Activated B cell treated with CpG ODN at 0.5 μM for 24 hours (primary cell): ENCODE results near the gene SPTBN4. TPM values are rescaled to one million over a fixed set of nuclear protein-coding genes. Genes with fewer than 3 reads are reported as not detected.
"Not testable (repeated sequence)": the region's sequence is repeated elsewhere in the genome, so short reads cannot be mapped to it uniquely, and the experiment has no call there.

Experiments used
- ATAC-seq: fragments of 200-7000 bp; cut with Tn5 transposase; one replicate; pipeline ENCODE4 v1.10.0; 2021; ENCODE audit warnings: low read depth, mild to moderate bottlenecking, moderate library complexity
- CTCF ChIA-PET: fragments of 350-600 bp; sonication (Branson Sonifier 250); formaldehyde crosslinking; loops from one replicate; lab custom pipeline; 2021; ENCODE audit warnings: antibody characterized with exemption; lab: Charles Lee
- POLR2A ChIA-PET: fragments of 350-600 bp; sonication (Branson Sonifier 250); formaldehyde crosslinking; loops from one replicate; lab custom pipeline; 2021; ENCODE audit warnings: antibody characterized with exemption; lab: Charles Lee
- DNase-seq: peaks from one replicate; pipeline ENCODE4 v3.0.0; 2022
- H3K27ac Mint-ChIP-seq: one replicate; pipeline ENCODE4 v1.8.0; 2020; ENCODE audit warnings: mixed read lengths
- H3K27me3 Mint-ChIP-seq: one replicate; pipeline ENCODE4 v1.8.0; 2021; ENCODE audit warnings: mixed read lengths
- H3K36me3 Mint-ChIP-seq: one replicate; pipeline ENCODE4 v1.8.0; 2021; ENCODE audit warnings: low read depth, mixed read lengths
- H3K4me1 Mint-ChIP-seq: one replicate; pipeline ENCODE4 v1.8.0; 2021; ENCODE audit warnings: mixed read lengths
- H3K4me3 Mint-ChIP-seq: one replicate; pipeline ENCODE4 v1.8.0; 2020; ENCODE audit warnings: mild to moderate bottlenecking, mixed read lengths
- H3K9me3 Mint-ChIP-seq: one replicate; pipeline ENCODE4 v1.8.0; 2020; ENCODE audit warnings: mixed read lengths
- intact Hi-C: fragments of 100-400 bp; cut with micrococcal nuclease; formaldehyde crosslinking; loops from one replicate; pipeline ENCODE4 v1.15.1; 2024
- total RNA-seq: library from RNA; stranded (reverse); gene quantifications from 2 replicates; pipeline ENCODE4 v1.2.3, GENCODE V29; 2022
- TF ChIP-seq, protein P1 (sequence below): fragments of 200-600 bp; IDR thresholded peaks from one replicate; pipeline ENCODE4 v1.8.0; 2022; ENCODE audit warnings: antibody characterized with exemption, mild to moderate bottlenecking

The SPTBN4 gene
- total RNA-seq, 1 donor from 2014 or later = 0.20 TPM

DNA sequence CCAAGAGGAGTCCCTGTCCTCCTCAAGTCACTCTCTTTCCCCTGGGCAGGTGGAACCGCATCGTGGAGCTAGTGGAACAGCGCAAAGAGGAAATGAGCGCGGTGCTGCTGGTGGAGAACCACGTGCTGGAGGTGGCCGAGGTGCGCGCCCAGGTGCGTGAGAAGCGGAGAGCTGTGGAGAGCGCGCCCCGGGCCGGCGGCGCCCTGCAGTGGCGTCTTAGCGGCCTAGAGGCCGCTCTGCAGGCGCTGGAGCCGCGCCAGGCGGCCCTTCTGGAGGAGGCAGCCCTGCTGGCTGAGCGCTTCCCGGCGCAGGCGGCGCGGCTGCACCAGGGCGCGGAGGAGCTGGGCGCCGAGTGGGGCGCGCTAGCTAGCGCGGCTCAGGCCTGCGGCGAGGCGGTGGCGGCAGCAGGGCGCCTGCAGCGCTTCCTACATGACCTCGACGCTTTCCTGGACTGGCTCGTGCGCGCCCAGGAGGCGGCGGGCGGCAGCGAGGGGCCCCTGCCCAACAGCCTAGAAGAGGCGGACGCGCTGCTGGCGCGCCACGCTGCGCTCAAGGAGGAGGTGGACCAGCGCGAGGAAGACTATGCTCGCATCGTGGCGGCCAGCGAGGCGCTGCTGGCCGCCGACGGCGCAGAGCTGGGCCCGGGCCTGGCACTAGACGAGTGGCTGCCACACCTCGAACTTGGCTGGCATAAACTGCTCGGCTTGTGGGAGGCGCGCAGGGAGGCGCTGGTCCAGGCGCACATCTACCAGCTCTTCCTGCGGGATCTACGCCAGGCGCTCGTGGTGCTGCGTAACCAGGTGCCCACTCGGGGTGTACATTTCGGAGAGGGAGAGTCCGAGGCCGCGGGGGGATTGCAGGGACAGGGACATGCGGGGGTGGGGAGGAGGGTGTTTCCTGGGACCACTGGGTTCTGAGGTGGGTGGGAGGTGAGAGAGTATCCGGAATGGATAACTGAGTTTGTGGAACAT lies 52.8 kb downstream of the SPTBN4 start:
- ATAC-seq (no peak), DNase-seq (no peak)
- peaks cover 25% of the 10 kb centered on the region for H3K27me3 Mint-ChIP-seq
- CTCF ChIA-PET = no interaction called here
- H3K4me3 Mint-ChIP-seq = no peak overlapping the region
- intact Hi-C loops = loop anchor here (5.0 kb wide), 1 partner anchor 212 kb away; no protein-coding TSS in a partner anchor
- H3K36me3 Mint-ChIP-seq = no peaks in the 10 kb centered on the region
- TF ChIP-seq, protein P1, sequence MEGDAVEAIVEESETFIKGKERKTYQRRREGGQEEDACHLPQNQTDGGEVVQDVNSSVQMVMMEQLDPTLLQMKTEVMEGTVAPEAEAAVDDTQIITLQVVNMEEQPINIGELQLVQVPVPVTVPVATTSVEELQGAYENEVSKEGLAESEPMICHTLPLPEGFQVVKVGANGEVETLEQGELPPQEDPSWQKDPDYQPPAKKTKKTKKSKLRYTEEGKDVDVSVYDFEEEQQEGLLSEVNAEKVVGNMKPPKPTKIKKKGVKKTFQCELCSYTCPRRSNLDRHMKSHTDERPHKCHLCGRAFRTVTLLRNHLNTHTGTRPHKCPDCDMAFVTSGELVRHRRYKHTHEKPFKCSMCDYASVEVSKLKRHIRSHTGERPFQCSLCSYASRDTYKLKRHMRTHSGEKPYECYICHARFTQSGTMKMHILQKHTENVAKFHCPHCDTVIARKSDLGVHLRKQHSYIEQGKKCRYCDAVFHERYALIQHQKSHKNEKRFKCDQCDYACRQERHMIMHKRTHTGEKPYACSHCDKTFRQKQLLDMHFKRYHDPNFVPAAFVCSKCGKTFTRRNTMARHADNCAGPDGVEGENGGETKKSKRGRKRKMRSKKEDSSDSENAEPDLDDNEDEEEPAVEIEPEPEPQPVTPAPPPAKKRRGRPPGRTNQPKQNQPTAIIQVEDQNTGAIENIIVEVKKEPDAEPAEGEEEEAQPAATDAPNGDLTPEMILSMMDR = no peak
- H3K9me3 Mint-ChIP-seq = no peaks in the 10 kb centered on the region
- peaks cover 2% of the 10 kb centered on the region for H3K4me1 Mint-ChIP-seq
- POLR2A ChIA-PET = no interaction called here
- no peak overlapping the region for H3K27ac Mint-ChIP-seq

- ChIA-PET POLR2A (interaction anchor here (1.0 kb wide), 1 partner anchor 101 kb away, joined by 3 read pairs; no protein-coding TSS in a partner anchor), CTCF (interaction anchor here (0.6 to 1.4 kb wide), 3 partner anchors 11 to 216 kb away, joined by 4 to 8 read pairs (median 5); no protein-coding TSS in a partner anchor)
- Mint-ChIP-seq H3K27ac (no peak overlapping the region), H3K36me3 (no peaks in the 10 kb centered on the region), H3K4me3 (no peak overlapping the region), H3K4me1 (peaks cover 2% of the 10 kb centered on the region), H3K27me3 (peaks cover 27% of the 10 kb centered on the region), H3K9me3 (no peaks in the 10 kb centered on the region)
- no peak for DNase-seq
- no peak for ATAC-seq
- intact Hi-C loops = loop anchor here (5.0 kb wide), 1 partner anchor 214 kb away; no protein-coding TSS in a partner anchor
- TF ChIP-seq, protein P1 = no peak
These were observed 54.5 kb downstream of the SPTBN4 start for GRCh38 chr19:40521276-40521675.

- DNase-seq, H3K27ac Mint-ChIP-seq, ATAC-seq, H3K36me3 Mint-ChIP-seq, H3K4me1 Mint-ChIP-seq, H3K9me3 Mint-ChIP-seq, H3K4me3 Mint-ChIP-seq: not testable (repeated sequence)
- POLR2A ChIA-PET = interaction anchor here (1.0 kb wide), 1 partner anchor 101 kb away, joined by 3 read pairs; no protein-coding TSS in a partner anchor
- CTCF ChIA-PET = interaction anchor here (0.7 to 1.4 kb wide), 2 partner anchors 10 to 217 kb away, joined by 3 to 8 read pairs; no protein-coding TSS in a partner anchor
- intact Hi-C loops = loop anchor here (5.0 kb wide), 1 partner anchor 215 kb away; no protein-coding TSS in a partner anchor
- H3K27me3 Mint-ChIP-seq = peaks cover 25% of the 10 kb centered on the region
These were observed 55.1 kb downstream of the SPTBN4 start for GRCh38 chr19:40521900-40522299.

GRCh38 chr19:40523322-40524047 lies 56.7 kb downstream of the SPTBN4 start:
- H3K4me3 Mint-ChIP-seq = no peak overlapping the region
- intact Hi-C loops = loop anchor here (1.0 to 5.0 kb wide), 2 partner anchors 111 to 216 kb away; no protein-coding TSS in a partner anchor

DNA sequence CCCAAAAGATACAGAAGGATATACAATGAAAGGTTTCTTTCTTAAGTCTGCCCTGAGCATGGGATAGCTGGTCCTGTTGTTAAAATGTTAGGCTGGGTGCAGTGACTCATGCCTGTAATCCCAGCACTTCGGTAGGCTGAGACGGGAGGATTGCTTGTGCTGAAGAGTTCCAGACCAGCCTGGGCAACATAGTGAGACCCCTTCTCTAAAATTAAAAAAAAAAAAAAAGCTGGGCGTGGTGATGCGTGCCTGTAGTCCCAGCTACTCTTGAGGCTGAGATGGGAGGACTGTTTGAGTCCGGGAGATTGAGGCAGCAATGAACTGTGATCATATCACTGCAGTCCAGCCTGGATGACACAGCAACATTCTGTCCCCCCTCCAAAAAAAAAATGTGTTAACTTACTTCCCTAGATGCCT lies 57.3 kb downstream of the SPTBN4 start:
- TF ChIP-seq, protein P1 = no peak
- Mint-ChIP-seq H3K4me3 (no peak overlapping the region), H3K27ac (no peak overlapping the region), H3K9me3 (no peaks in the 10 kb centered on the region), H3K4me1 (peaks cover 4% of the 10 kb centered on the region), H3K27me3 (peaks cover 18% of the 10 kb centered on the region), H3K36me3 (no peaks in the 10 kb centered on the region)
- POLR2A ChIA-PET = interaction anchor here (1.0 kb wide), 1 partner anchor 103 kb away, joined by 3 read pairs; no protein-coding TSS in a partner anchor
- DNase-seq = no peak
- intact Hi-C loops = loop anchor here (5.0 kb wide), 1 partner anchor 217 kb away; no protein-coding TSS in a partner anchor
- no peak for ATAC-seq
- CTCF ChIA-PET = no interaction called here

More at GRCh38 chr19:40523322-40524047, 56.7 kb downstream of the SPTBN4 start:
- ATAC-seq (peak; percentile 49), DNase-seq (no peak)
- ChIA-PET POLR2A (interaction anchor here (1.0 kb wide), 1 partner anchor 103 kb away, joined by 3 read pairs; no protein-coding TSS in a partner anchor), CTCF (interaction anchor here (1.1 kb wide), 1 partner anchor 111 kb away, joined by 5 read pairs; no protein-coding TSS in a partner anchor)
- Mint-ChIP-seq H3K36me3 (no peaks in the 10 kb centered on the region), H3K27me3 (peaks cover 21% of the 10 kb centered on the region), H3K9me3 (no peaks in the 10 kb centered on the region), H3K4me1 (peaks cover 2% of the 10 kb centered on the region), H3K27ac (no peak overlapping the region)
- TF ChIP-seq, protein P1 = no peak
